ENCODE results near the gene CDRT4. TPM values are rescaled to one million over a fixed set of nuclear protein-coding genes. Genes with fewer than 3 reads are reported as not detected.
"Not testable (repeated sequence)": the region's sequence is repeated elsewhere in the genome, so short reads cannot be mapped to it uniquely, and the experiment has no call there.

The CDRT4 gene
- total RNA-seq, 1 donor from 2014 or later: 0.64 TPM

DNA sequence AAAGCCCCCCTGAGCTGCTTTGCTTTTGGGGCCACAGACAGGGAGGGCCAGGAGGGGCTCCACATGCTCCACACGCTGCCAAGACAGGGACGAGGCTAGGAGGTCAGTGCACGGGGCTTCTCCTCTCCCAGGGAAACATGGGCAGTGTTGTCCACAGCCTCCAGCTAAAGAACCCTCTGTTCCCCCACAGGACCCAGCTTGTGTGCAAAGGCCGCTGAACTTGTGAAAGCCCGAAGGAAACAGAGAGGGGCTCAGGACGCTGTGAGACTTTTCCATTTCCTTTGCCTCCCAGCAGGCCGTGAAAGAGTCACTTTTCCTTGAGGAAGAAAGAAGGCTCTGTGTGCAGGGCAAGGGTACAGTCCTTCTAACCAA is 9.7 kb downstream of the CDRT4 start:
- DNase-seq (ENCODE audit: low read depth in 2 of 2): no peak

DNA sequence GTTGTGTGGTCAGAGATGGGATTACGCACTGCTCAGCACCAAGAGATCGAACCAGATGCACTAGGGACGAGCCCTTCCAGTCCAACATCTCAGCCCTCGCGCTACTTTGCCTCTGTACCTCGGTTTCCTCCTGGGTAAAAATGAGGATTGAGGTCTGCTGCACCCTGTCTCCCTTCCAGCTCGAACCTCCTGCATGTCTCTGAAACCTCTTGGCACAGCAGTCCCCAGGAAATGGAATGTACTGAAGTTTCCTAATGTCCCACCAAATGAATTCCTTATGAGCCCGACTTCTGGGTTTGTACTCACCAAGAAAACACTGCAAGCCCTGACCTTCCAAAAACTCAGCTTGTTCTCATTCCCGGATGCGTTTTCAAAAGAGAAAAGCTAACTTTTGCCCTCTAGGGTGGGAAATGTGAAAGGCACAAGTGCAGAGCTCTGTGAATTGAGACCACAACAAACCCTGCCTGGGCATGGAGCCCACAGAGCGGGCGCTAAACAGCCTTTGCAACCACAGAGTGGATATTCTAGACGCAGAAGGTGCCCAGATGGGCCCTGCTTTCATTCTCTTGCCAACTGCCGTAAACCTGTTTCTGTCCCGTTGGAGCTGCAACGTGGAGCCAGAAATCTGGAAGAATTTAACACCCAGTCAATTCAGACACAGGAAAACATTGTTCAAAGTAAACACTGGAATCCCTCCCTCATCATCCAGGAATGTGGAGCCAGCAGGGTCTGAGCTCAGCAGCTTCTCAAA is 10.3 kb downstream of the CDRT4 start:
- DNase-seq (ENCODE audit: low read depth in 2 of 2): peak in 1 of 2 donors; percentile 49

DNA sequence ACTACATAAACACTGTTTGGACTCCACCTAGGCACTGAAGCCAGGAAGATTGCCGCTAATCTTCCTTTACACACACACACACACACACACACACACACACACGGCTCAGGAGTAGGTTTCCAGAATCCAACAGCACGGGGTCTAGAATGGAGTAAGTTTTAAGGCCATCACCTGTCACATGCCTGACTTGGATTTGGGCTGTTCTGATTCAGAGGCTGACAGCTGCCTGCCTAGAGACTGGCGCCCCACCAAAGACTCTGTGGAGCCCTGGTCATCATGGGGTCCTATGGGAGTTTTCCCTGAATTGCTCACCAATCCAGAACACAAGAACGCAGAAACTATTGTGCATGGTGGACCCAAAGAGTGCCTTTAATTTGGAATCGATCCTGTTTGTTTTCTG is 10.9 kb downstream of the CDRT4 start:
- DNase-seq (ENCODE audit: low read depth in 2 of 2): no peak

DNA sequence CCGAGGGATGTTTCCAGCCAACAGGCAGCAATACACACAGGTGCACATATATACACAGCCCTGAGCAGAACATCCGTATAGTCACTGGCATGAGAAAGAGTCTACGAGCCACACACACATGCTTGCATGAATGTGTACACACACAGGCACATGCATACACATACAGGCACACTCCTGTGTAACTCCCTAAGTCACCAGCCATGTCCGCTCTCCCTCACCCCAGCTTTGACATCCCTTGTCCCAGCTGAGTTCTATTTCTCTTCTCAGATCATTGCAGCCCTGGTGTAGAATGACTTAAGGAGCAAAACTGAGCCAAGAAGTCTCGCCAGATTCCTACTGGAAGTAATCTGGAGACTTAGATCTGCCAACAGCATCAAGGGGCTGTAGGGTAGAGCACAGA is 13.1 kb downstream of the CDRT4 start:
- no peak for DNase-seq (ENCODE audit: low read depth in 2 of 2)

DNA sequence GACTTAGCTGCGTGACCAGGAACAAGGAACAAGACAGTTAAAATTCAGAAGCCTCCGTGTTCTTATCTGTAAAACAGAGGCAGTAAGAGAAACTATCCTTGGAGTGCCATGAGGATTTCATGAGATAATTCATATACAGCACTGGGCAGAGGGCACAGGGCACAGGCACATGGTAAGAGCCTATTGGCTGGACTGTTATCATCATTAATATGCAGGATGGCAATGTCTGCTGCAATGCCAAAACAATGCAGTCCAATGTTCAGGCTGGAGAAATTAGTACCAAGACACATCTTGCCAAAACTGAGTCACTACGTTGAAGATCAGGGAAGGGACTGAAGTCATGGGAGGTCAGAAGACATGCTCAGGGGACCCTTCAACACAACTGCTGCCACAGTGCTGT is 13.6 kb downstream of the CDRT4 start:
- no peak for DNase-seq (ENCODE audit: low read depth in 2 of 2)

DNA sequence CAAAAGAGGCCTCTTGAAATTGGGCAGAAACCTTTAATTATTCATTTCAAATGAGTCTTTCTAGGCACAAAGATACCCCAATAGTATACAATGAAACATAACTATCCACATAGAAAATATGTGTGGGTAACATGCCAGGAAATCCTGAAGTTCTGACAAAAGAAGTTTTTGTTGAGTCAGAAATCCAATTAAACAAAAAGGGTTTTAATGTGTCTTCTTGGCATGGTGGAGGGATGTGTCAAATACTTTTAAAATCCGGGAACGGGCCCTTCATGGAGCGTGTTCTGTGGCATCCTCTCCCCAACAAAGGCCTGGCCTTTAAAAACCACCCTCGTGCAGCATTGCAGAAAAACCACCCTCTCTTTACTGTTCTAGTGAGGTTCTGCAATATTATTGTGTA is 14.2 kb downstream of the CDRT4 start:
- peak in 1 of 2 donors; percentile 23 for DNase-seq (ENCODE audit: low read depth in 2 of 2)

DNA sequence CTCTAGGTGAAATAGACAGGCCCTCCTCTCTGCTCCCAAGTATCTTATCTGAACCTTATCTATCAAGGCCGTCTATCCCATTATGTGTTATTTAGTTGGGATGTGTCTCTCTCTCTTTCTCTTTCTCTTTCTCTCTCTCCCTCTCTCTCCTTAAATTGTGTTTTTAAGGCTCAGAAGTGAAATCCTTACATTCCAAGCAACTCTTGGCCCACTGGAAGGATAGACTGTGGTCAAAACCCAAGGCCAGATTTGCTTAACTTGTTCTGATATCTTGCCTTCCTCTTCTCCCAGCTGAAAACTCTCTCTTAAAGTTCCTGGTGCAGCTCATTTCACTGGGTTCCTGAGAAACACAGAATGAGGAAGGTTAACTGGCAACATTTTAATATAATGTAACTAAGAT is 14.7 kb downstream of the CDRT4 start:
- no peak for DNase-seq (ENCODE audit: low read depth in 2 of 2)

DNA sequence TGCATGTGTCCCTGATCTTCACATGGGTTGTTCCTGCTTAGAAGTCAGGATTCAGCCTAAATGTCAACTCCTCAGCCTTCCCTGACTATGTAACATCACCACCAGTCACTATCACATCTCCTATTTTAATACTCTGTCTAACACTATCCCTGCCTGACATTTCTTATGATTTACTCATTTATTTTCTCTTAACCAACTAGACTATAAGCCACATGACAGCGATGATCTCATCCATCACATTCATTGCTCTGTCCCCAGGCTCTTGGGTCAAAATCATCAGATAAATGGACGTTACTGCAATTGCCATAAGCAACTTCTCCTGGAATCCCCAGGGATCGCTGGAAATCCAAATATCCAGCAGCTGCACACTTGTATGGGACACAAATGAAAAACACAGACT is 15.7 kb downstream of the CDRT4 start:
- no peak for DNase-seq (ENCODE audit: low read depth in 2 of 2)

DNA sequence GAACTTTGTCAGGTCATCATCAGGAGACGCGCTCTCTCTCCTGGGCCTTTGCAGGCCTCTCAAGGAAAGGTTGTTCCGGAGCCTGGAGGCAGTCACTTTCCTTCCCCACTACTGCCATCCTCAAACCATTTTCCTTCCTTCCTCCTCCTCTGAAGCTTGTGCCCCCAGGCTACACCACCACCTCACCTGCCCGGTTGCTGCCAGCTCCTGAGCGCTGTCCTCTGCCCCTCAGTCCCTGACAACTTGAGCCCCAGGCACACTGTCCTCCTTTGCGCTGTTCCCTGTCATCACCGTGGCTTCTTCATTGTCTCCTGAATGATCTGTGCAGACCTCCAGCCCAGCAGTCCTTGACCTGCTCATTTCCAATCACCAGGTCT is 18.9 kb downstream of the CDRT4 start:
- no peak for DNase-seq (ENCODE audit: low read depth in 2 of 2)

DNA sequence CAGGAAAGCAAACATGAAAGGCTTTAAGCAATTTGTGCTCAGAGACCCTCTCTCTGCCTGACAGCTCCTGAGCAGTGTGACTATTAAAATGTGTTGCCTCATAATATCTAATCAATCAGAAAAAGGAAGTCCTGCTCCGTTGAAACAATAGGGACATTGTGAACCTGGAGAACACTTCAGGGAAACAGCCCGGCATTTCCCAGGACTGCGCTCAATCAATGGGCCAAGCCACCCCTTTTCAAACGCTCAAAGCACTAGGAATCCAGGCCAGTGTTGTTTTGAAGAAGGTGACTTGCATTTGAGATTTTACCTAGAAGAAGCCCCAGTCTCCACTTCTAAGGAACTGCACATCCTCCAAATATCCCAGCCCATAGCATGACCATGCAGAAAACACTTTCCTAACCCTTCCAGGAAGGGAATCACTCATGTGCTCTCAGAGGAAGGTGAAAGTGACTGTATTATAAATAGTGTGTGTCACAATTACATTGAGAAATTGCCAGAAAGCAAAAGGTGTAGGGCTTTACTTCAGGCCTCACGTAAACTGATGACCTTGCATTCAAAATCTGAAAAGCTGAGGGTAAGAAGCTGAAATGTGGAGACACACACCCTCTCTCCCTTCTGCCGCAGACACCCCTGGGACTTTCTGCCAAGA is 19.4 kb downstream of the CDRT4 start:
- DNase-seq (ENCODE audit: low read depth in 2 of 2): peak in 1 of 2 donors; percentile 67

DNA sequence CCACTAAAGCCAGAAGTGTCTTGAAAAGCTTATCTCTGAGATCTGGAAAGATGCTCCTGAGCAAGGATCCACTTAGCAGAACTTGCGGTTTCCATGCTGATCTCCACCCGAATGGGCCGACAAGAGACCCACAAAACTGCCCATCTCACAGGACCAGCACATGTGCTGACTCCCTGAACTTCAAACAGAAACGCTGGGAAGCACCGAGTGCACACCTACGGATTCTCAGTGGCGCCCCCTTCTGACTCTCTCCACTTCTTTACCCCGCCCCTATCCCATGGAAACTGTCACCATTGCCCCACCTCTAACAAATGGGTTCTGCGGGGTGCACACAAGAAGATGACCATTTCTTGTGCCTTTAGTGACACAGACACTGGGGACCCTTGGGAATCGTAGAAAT is 21.4 kb downstream of the CDRT4 start:
- no peak for DNase-seq (ENCODE audit: low read depth in 2 of 2)

DNA sequence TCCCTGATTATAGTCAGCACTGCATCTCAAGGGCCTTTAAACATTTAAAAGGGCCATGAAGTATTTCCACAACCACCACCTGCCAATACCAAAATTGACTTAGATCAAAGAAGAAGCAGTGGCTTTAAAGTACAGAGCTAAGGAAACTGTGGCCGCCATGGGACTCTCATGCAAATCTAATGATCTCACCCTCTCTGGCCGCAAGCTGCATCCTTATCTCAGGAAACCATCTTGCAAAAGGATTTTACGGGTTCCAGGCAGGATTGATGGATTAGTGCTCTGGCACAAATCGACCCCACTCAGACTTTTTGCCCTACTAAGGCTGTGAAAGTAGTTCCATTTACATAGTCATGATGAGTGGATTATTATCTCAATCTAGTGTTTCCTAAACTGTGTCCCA is 22.6 kb downstream of the CDRT4 start:
- peak; percentile 37 to 95 for DNase-seq (ENCODE audit: low read depth in 2 of 2)

DNA sequence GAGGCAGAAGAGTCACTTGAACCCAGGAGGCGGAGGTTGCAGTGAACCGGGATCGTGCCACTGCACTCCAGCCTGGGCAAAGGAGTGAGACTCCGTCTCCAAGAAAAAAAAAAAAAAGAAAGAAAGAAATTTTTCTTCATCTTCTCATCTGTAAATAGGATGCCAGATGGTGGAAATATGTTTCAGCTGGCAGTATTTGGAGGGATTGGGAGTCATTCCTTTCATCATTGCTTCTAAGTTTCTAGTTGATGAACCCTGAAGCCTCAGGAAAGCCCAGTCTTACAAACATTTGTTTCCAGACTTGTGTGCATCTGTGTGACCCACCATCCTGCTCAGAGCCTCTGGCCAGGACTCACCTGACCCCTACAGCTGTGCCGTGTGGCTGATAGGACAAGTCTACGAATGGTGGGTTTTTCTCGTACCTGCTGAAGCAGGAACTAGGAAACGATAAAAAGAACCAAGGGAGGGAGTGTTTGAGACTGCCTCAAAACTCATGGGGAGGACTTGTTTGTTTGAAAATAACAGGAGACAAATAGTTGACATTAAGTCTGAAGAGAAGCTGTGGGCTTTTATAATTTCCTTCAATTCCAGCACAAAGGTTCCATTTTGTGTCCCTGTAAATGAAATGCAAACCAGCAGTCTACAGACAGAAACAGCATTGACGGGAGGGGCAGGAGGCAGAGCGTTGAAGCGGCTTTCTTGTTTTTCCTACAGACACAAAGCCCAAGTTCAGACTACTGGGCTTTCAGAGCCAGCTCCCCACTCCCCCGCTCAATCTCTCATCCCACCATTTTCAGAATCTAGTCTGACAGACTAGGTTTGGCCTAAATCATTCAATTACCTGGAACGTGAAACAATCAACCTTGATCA is 24.9 kb downstream of the CDRT4 start:
- no peak for DNase-seq (ENCODE audit: low read depth in 2 of 2)

DNA sequence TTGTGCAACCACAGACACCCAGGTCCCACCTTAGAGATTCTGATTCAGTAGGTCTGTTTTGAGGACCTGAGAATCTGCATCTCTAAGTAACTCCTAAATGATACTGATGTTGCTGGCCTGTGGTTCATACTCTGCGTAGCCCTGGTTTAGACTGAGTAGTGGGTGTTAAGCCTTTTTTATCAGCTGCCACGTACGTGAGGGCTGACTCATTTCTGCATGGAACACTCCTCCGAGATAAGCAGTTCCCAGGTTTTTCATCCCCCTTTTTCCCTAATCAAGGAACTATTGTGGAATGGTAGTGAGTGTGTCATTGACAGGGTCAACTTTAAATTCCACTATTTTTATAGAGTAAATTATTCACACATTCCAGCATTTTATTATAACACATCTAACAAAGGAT is 26.1 kb downstream of the CDRT4 start:
- peak in 1 of 2 donors; percentile 38 for DNase-seq (ENCODE audit: low read depth in 2 of 2)

DNA sequence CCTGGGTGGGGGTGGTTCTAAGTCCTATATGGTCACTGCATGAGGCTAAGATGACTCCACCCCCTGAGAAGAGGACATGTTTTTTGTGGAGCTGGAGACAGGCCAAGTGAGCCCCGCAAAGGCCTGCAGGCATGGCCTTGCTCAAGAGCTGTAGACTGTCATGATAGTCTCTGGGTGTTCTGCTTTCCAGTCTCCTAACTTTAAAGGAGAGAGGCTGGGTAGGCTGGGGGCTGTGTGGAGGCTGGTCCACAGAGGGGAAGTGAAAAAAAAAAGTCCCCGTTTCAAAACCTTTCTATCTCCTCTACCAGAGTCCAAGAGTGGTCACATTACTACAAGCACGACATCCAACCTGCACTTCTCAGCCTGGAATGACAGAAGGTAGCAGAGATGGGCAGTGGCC is 27.1 kb downstream of the CDRT4 start:
- DNase-seq (ENCODE audit: low read depth in 2 of 2): no peak

DNA sequence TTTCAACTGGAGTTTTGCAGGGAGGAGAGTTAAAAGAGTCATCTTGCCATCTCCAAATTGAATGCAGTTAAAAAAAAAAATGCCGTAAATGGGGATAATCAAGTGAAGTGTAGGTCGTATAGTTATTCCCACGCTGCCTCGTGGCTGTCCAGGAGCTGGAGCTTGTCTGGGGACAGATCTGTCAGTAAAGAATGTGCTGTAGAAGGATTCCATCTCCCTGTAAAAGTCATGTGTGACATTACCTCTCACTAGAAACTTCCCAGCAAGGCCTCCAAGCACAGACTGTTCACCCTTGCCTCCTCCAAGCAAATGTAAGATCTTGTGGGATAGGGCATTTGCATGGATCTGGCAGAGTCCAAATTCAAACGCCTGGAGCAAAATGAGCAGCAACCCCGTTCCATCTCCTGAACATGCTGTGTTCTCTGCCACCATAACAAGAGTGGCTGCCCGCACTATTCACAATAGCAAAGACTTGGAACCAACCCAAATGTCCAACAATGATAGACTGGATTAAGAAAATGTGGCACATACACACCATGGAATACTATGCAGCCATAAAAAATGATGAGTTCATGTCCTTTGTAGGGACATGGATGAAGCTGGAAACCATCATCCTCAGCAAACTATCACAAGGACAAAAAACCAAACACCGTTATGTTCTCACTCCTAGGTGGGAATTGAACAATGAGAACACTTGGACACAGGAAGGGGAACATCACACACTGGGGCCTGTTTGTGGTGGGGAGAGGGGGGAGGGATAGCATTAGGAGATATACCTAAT is 28.0 kb downstream of the CDRT4 start:
- DNase-seq (ENCODE audit: low read depth in 2 of 2): not testable (repeated sequence)

DNA sequence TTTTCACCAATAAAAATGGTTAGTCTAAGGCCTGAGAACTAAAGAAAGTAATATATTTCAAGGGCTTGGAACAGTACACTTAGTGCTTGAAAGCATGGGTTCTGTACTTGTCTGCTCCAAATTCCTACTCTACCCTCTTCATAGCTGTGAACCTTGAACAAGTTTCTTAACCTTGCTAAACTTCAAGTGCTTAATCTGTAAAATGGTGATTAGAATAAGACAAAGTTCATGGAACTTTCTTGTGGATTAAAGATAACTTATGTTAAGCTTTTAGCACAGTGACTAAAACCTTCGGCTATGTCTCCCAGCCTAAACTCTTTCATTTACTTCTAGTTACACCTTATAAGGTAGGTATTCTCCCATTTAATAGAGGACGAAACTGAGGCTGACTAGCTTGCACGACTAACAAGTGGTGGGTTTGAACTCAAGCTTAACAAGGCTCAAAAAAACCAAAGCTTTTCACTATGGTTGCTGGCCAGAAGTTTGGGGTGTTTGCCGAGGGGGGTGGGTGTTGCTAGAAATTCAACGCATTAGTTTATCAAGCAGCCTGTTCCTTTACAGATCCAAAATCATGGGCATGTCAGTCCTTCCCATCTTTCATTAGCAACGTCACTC is 28.8 kb downstream of the CDRT4 start:
- no peak for DNase-seq (ENCODE audit: low read depth in 2 of 2)

DNA sequence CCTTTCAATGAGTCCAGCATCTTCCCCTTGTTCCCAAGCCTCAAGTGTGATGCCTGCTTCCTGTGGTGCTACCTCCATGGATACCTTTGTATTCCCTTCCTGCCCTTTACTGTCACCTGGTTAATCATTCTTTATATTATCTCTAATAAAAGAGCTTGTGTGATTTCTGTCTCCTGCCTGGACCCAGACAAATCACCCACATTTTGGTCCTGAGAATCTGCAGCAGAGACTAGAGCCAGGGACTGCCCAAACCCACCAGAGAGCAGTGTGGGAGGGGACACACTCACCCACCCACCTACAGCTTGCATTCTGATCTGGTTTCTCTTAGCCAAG is 30.2 kb downstream of the CDRT4 start:
- DNase-seq (ENCODE audit: low read depth in 2 of 2): no peak

DNA sequence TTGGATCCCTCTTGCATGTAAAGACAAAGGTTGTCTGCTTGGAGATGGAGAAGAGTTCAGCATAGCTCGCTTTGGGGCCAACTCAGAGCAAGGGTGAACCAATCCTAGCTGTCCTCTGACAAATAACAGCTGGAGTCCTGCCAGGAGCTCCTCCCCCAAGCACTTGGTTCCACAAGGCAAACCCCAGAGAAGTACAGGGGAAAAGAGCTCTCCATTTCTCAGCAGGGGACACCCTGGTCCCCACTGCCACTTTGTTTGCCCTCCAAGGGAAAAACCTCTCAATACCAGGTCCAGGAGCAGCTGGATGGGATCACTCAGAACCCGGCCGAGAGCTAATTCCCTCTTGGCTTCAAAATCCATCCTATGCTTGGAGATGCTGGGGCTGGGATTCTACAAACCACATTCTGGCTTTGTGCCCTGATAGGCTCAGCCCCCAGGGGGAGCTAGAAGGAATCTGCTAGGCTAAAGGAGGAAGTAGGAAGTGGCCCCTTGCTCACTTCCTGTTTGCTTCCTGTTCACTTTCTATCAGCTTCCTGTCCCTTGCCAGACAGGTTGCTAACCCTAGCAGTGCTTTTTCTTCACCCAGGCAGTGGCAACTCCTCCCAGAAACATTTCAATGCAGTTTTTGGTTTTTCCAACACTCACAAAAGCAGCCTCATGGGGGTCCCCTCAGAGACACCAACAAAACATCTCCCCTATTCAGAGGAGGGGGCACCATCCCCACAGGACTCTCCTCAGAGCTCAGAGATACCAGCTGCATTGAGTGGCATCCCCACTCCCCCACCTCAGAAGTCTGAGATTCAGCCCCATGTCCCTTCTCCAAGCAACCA is 30.7 kb downstream of the CDRT4 start:
- DNase-seq (ENCODE audit: low read depth in 2 of 2): peak in 1 of 2 donors; percentile 47

DNA sequence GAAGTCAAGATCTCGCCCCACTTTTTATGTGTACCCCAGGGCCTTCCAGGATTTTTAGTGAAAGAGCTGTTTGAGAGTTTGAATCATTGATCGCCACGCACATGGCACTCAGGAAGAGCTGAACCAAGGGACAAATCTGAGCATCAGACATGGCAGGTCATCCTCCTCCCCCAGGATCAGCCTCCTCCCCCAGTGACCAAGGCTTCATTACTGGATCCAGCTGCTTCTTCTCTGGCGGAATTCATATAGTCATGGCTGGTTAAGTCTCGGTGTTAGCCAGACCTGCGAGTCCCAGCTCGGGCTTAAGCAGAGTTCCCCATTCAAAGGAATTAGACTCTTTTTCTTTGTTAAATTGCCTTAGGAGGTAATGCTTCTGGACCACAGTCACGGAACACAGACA is 32.5 kb downstream of the CDRT4 start:
- no peak for DNase-seq (ENCODE audit: low read depth in 2 of 2)
